Adrenal gland (tissue), 5 donors: Measurements from ENCODE around the gene GAB4.

Experiments
- POLR2A ChIP-seq, 2 donors: fragments of 450-650 bp; IDR thresholded peaks; one replicate each; pipeline ENCODE4 v1.6.1; 2017; ENCODE audit warnings: antibody characterized with exemption in 2 of 2, mild to moderate bottlenecking in 2 of 2, moderate library complexity in 1 of 2
- TF ChIP-seq, protein P1 (sequence below), 6 experiments: fragments of 450-650 bp in 4 of 6; fragments of 200-600 bp in 2 of 6; sonication (generic) in 1 of 6; IDR thresholded peaks; 1 replicate in 5 of 6; 2 replicates in 1 of 6; pipeline versions ENCODE4 v1.5.1 to v1.8.0; 2016 to 2021; ENCODE audit warnings: antibody characterized with exemption in 6 of 6, mild to moderate bottlenecking in 2 of 6, moderate library complexity in 1 of 6
- donor health status: DM: no; HTN: no; CAD: no.

DNA sequence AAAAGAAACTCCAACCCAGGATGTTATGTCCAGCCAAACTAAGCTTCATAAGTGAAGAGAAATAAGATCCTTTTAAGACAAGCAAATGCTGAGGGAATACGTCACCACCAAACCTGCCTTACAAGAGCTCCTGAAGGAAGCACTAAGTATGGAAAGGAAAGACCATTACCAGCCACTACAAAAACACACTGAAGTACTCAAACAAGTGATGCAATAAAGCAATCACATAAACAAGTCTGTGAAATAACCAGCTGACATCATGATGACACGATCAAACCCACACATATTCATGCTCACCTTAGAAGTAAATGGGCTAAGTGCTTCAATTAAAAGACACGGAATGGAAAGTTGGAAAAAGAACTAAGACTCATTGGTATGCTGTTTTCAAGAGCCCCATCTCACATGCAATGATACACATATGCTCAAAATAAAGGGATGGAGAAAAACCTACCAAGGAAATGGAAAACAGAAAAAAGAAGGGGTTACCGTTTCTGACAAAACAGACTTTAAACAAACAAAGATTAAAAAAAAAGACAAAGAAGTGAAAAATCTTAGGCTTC is 82.5 kb downstream of the GAB4 start:
- TF ChIP-seq POLR2A (IDR thresholded peaks at IDR 0.05), result no peak
- TF ChIP-seq, protein P1, sequence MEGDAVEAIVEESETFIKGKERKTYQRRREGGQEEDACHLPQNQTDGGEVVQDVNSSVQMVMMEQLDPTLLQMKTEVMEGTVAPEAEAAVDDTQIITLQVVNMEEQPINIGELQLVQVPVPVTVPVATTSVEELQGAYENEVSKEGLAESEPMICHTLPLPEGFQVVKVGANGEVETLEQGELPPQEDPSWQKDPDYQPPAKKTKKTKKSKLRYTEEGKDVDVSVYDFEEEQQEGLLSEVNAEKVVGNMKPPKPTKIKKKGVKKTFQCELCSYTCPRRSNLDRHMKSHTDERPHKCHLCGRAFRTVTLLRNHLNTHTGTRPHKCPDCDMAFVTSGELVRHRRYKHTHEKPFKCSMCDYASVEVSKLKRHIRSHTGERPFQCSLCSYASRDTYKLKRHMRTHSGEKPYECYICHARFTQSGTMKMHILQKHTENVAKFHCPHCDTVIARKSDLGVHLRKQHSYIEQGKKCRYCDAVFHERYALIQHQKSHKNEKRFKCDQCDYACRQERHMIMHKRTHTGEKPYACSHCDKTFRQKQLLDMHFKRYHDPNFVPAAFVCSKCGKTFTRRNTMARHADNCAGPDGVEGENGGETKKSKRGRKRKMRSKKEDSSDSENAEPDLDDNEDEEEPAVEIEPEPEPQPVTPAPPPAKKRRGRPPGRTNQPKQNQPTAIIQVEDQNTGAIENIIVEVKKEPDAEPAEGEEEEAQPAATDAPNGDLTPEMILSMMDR (IDR thresholded peaks at IDR 0.05), result no peak
